HL-60 (cell line): ENCODE measurements around the gene SPAG4.

Source experiments
- DNase-seq, 2 experiments: peaks; one replicate each; pipeline ENCODE4 v3.0.0-alpha.2; 2010 to 2020; ENCODE audit warnings: low read depth in 1 of 2, low spot score in 1 of 2
- H3K27ac ChIP-seq: fragments of 250-450 bp; sonication (Bioruptor Pico); replicated peaks from 2 replicates; pipeline ENCODE4 v1.5.1; 2020; ENCODE audit warnings: mild to moderate bottlenecking, moderate library complexity
- H3K27me3 ChIP-seq: fragments of 250-450 bp; sonication (Bioruptor Pico); 2 replicates; pipeline ENCODE4 v1.5.1; 2021; ENCODE audit warnings: mild to moderate bottlenecking, moderate library complexity; ENCODE audit not compliant: insufficient read depth, poor library complexity, severe bottlenecking
- H3K4me3 ChIP-seq: replicated peaks from 2 replicates; pipeline ENCODE4 v1.5.1; 2011; ENCODE audit warnings: mild to moderate bottlenecking, control low read depth, low read length; ENCODE audit not compliant: insufficient read depth
- CTCF ChIP-seq: IDR thresholded peaks from one replicate; pipeline ENCODE4 v1.5.1; 2011; ENCODE audit warnings: low read length, control low read depth, inconsistent platforms; ENCODE audit not compliant: insufficient read depth
- GABPA ChIP-seq: IDR thresholded peaks from 2 replicates; pipeline ENCODE4 v1.6.1; 2012; ENCODE audit warnings: low read depth
- POLR2AphosphoS5 ChIP-seq: IDR thresholded peaks from 2 replicates; pipeline ENCODE4 v1.6.1; 2012; ENCODE audit warnings: low read depth
- REST ChIP-seq: IDR thresholded peaks from 2 replicates; pipeline ENCODE4 v1.6.1; 2012; ENCODE audit warnings: low read depth; ENCODE audit not compliant: insufficient replicate concordance
- SPI1 ChIP-seq: IDR thresholded peaks from 2 replicates; pipeline ENCODE4 v1.6.1; 2012; ENCODE audit warnings: low read depth, mild to moderate bottlenecking, borderline replicate concordance

The SPAG4 gene

GRCh38 chr20:35583636-35584560 lies 31.7 kb upstream of the SPAG4 start:
- TF ChIP-seq CTCF, result no peak
- TF ChIP-seq POLR2AphosphoS5, result no peak
- no peak for TF ChIP-seq SPI1
- TF ChIP-seq REST, result no peak
- TF ChIP-seq GABPA, result no peak
- Histone ChIP-seq H3K4me3 (no peak overlapping the region), H3K27me3 (no peaks in the 10 kb centered on the region), H3K27ac (no peak overlapping the region)
- DNase-seq, result no peak

- H3K27ac ChIP-seq, result no peak overlapping the region
- H3K4me3 ChIP-seq, result no peak overlapping the region
- no peak for DNase-seq
- H3K27me3 ChIP-seq, result no peaks in the 10 kb centered on the region
- TF ChIP-seq POLR2AphosphoS5 (no peak), REST (no peak), CTCF (no peak), GABPA (no peak), SPI1 (no peak)
Measured at GRCh38 chr20:35586751-35587425, 28.7 kb upstream of the SPAG4 start.

GRCh38 chr20:35587436-35587835 lies 28.2 kb upstream of the SPAG4 start:
- no peak for DNase-seq
- Histone ChIP-seq H3K27ac (no peak overlapping the region), H3K27me3 (no peaks in the 10 kb centered on the region), H3K4me3 (no peak overlapping the region)
- TF ChIP-seq SPI1, result no peak
- TF ChIP-seq POLR2AphosphoS5, result no peak
- no peak for TF ChIP-seq CTCF
- TF ChIP-seq GABPA, result no peak
- TF ChIP-seq REST, result no peak
